CD14-positive monocyte (primary cell): ENCODE measurements around the gene SH3RF3. TPM values are rescaled to one million over a fixed set of nuclear protein-coding genes. Genes with fewer than 3 reads are reported as not detected.

Source experiments
- DNase-seq, 3 donors: peaks; one replicate each; pipeline ENCODE4 v3.0.0-alpha.2; 2011 to 2022
- H2AFZ ChIP-seq: 2 replicates; pipeline ENCODE4 v1.6.0; 2012; ENCODE audit warnings: mild to moderate bottlenecking, low read depth, low read length, inconsistent platforms; ENCODE audit not compliant: insufficient read depth, poor library complexity, severe bottlenecking
- H3K27ac ChIP-seq, 2 donors: 1 replicate in 1 of 2; 2 replicates in 1 of 2; pipeline ENCODE4 v1.5.1; 2012 to 2013; ENCODE audit warnings: low read length in 2 of 2, control low read depth in 1 of 2, inconsistent platforms in 1 of 2, low read depth in 1 of 2, mild to moderate bottlenecking in 1 of 2
- H3K27me3 ChIP-seq, 2 donors: one replicate each; pipeline versions ENCODE4 v1.6.0 to v1.6.1; 2011 to 2013; ENCODE audit warnings: low read length in 2 of 2; ENCODE audit not compliant: control insufficient read depth in 2 of 2, insufficient read depth in 2 of 2
- H3K36me3 ChIP-seq, 2 donors: replicated peaks in 1 of 2; 1 replicate in 1 of 2; 2 replicates in 1 of 2; pipeline versions ENCODE4 v1.5.1 to v1.6.1; 2012 to 2013; ENCODE audit warnings: low read length in 2 of 2, control low read depth in 1 of 2, inconsistent platforms in 1 of 2, mild to moderate bottlenecking in 1 of 2; ENCODE audit not compliant: insufficient read depth in 2 of 2, control insufficient read depth in 1 of 2
- H3K4me1 ChIP-seq, 2 donors: 1 replicate in 1 of 2; 2 replicates in 1 of 2; pipeline versions ENCODE4 v1.5.1 to v1.6.1; 2012 to 2013; ENCODE audit warnings: low read length in 2 of 2, control low read depth in 1 of 2, inconsistent platforms in 1 of 2, mild to moderate bottlenecking in 1 of 2, moderate library complexity in 1 of 2; ENCODE audit not compliant: insufficient read depth in 2 of 2, control insufficient read depth in 1 of 2
- H3K4me2 ChIP-seq: replicated peaks from 2 replicates; pipeline ENCODE3; 2012; ENCODE audit warnings: low read length, moderate library complexity, mild to moderate bottlenecking; ENCODE audit not compliant: poor library complexity, severe bottlenecking; ENCODE audit errors: extremely low read depth
- H3K4me3 ChIP-seq, 3 experiments: fragments of 200-600 bp in 1 of 3; sonication (generic) in 1 of 3; replicated peaks in 1 of 3; 1 replicate in 2 of 3; 2 replicates in 1 of 3; pipeline ENCODE4 v1.5.1; 2011 to 2013; ENCODE audit warnings: low read length in 3 of 3, mild to moderate bottlenecking in 3 of 3, control low read depth in 2 of 3, low read depth in 2 of 3, inconsistent platforms in 1 of 3, moderate library complexity in 1 of 3
- H3K79me2 ChIP-seq: 2 replicates; pipeline ENCODE4 v1.6.0; 2012; ENCODE audit warnings: mild to moderate bottlenecking, control low read depth, inconsistent platforms, low read length, moderate library complexity; ENCODE audit not compliant: insufficient read depth
- H3K9ac ChIP-seq: 2 replicates; pipeline ENCODE4 v1.6.0; 2017; ENCODE audit warnings: low read length, mild to moderate bottlenecking; ENCODE audit not compliant: insufficient read depth, poor library complexity, severe bottlenecking
- H3K9me3 ChIP-seq, 2 donors: replicated peaks in 1 of 2; 1 replicate in 1 of 2; 2 replicates in 1 of 2; pipeline versions ENCODE4 v1.5.1 to v1.6.1; 2012 to 2013; ENCODE audit warnings: low read length in 2 of 2, control low read depth in 1 of 2; ENCODE audit not compliant: control insufficient read depth in 1 of 2, insufficient read depth in 1 of 2
- H4K20me1 ChIP-seq: 2 replicates; pipeline ENCODE4 v1.6.0; 2012; ENCODE audit warnings: mild to moderate bottlenecking, low read length, control low read depth, moderate library complexity; ENCODE audit not compliant: insufficient read depth
- H3K27ac Mint-ChIP-seq, 7 donors: one replicate each; pipeline ENCODE4 v1.8.0; 2020; ENCODE audit warnings: mild to moderate bottlenecking in 7 of 7, mixed read lengths in 7 of 7, moderate library complexity in 6 of 7, inconsistent platforms in 2 of 7
- H3K27me3 Mint-ChIP-seq, 3 donors: one replicate each; pipeline ENCODE4 v1.8.0; 2021 to 2022; ENCODE audit warnings: low read depth in 3 of 3, mild to moderate bottlenecking in 3 of 3, mixed read lengths in 3 of 3, moderate library complexity in 3 of 3, inconsistent platforms in 1 of 3
- H3K36me3 Mint-ChIP-seq, 2 donors: one replicate each; pipeline ENCODE4 v1.8.0; 2020; ENCODE audit warnings: mixed read lengths in 2 of 2, inconsistent platforms in 1 of 2, mild to moderate bottlenecking in 1 of 2
- H3K4me1 Mint-ChIP-seq: one replicate; pipeline ENCODE4 v1.8.0; 2020; ENCODE audit warnings: mild to moderate bottlenecking, mixed read lengths
- H3K4me3 Mint-ChIP-seq, 2 donors: one replicate each; pipeline ENCODE4 v1.8.0; 2020; ENCODE audit warnings: mild to moderate bottlenecking in 2 of 2, mixed read lengths in 2 of 2, moderate library complexity in 1 of 2
- H3K9me3 Mint-ChIP-seq, 7 donors: one replicate each; pipeline ENCODE4 v1.8.0; 2020 to 2022; ENCODE audit warnings: mixed read lengths in 7 of 7, mild to moderate bottlenecking in 6 of 7, moderate library complexity in 6 of 7, inconsistent platforms in 2 of 7
- CTCF ChIP-seq: fragments of 200-600 bp; IDR thresholded peaks from one replicate; pipeline ENCODE4 v1.8.0; 2022; ENCODE audit warnings: antibody characterized with exemption, mild to moderate bottlenecking
- WGBS: methylation state at CpG from one replicate; pipeline ENCODE4 v1.1.5; 2013; ENCODE audit warnings: missing lambda C conversion rate; ENCODE audit not compliant: insufficient coverage; 5-methylcytosine and 5-hydroxymethylcytosine counted together
- intact Hi-C, 2 donors: fragments of 100-400 bp; cut with micrococcal nuclease; formaldehyde crosslinking; loops; one replicate each; pipeline versions ENCODE4 v1.15.0 to v1.15.1; 2023
- polyA plus RNA-seq, 3 donors: library from polyadenylated mRNA; depleted of rRNA in 1 of 3; unstranded in 2 of 3; stranded (reverse) in 1 of 3; fragments of 300-500 nt in 2 of 3; fragments of >200 nt in 1 of 3; fragmentation: Illumina TruSeq in 2 of 3; gene quantifications; 1 replicate in 2 of 3; 2 replicates in 1 of 3; pipeline ENCODE4 v1.2.3, GENCODE V29; 2012 to 2021

Gene SH3RF3
- polyA plus RNA-seq, 3 donors = 0.25 to 0.75 (median 0.34) TPM

- no peaks in the 10 kb centered on the region for H4K20me1 ChIP-seq
- H3K36me3 ChIP-seq = no peaks in the 10 kb centered on the region
- H3K79me2 ChIP-seq = no peaks in the 10 kb centered on the region
Measured at GRCh38 chr2:109398366-109399015, 269.5 kb downstream of the SH3RF3 start.

GRCh38 chr2:109399066-109399465 lies 270.1 kb downstream of the SH3RF3 start:
- no peak overlapping the region for H3K27ac ChIP-seq
- 96% methylated on average over 5 of the region's 6 CpGs for WGBS
- H3K27me3 Mint-ChIP-seq = peaks cover 5 to 9% (median 8%) of the 10 kb centered on the region in 3 donors
- no peaks in the 10 kb centered on the region for H3K9me3 Mint-ChIP-seq
- no peak for TF ChIP-seq CTCF
- intact Hi-C loops = no loop called here
- H3K4me2 ChIP-seq = no peak overlapping the region
- H3K27ac Mint-ChIP-seq = no peak overlapping the region
- no peaks in the 10 kb centered on the region for H4K20me1 ChIP-seq
- H3K27me3 ChIP-seq = no peaks in the 10 kb centered on the region
- no peak overlapping the region for H3K4me3 ChIP-seq
- no peak overlapping the region for H3K9ac ChIP-seq
- no peaks in the 10 kb centered on the region for H3K9me3 ChIP-seq
- H3K36me3 ChIP-seq = no peaks in the 10 kb centered on the region
- no peak for DNase-seq
- H3K36me3 Mint-ChIP-seq = no peaks in the 10 kb centered on the region
- H3K4me1 Mint-ChIP-seq = peaks cover 7% of the 10 kb centered on the region
- no peak overlapping the region for H2AFZ ChIP-seq
- H3K4me3 Mint-ChIP-seq = no peak overlapping the region
- peaks cover 0 to 2% of the 10 kb centered on the region in 2 donors for H3K4me1 ChIP-seq
- no peaks in the 10 kb centered on the region for H3K79me2 ChIP-seq

More at GRCh38 chr2:109398366-109399015, 269.5 kb downstream of the SH3RF3 start:
- H3K9me3 ChIP-seq = no peaks in the 10 kb centered on the region
- intact Hi-C loops = no loop called here
- H2AFZ ChIP-seq = no peak overlapping the region
- no peaks in the 10 kb centered on the region for H3K36me3 Mint-ChIP-seq
- H3K9ac ChIP-seq = no peak overlapping the region
- WGBS = 97% methylated on average over 14 of the region's 22 CpGs
- TF ChIP-seq CTCF = no peak
- no peaks in the 10 kb centered on the region for H3K27me3 ChIP-seq
- DNase-seq = no peak
- H3K4me1 ChIP-seq = peaks cover 0 to 2% of the 10 kb centered on the region in 2 donors
- no peaks in the 10 kb centered on the region for H3K9me3 Mint-ChIP-seq
- peaks cover 7% of the 10 kb centered on the region for H3K4me1 Mint-ChIP-seq
- peak overlapping the region in 1 of 7 donors; percentile 22 for H3K27ac Mint-ChIP-seq
- H3K4me3 ChIP-seq = no peak overlapping the region
- no peak overlapping the region for H3K4me2 ChIP-seq
- H3K27ac ChIP-seq = no peak overlapping the region
- no peak overlapping the region for H3K4me3 Mint-ChIP-seq
- H3K27me3 Mint-ChIP-seq = peaks cover 5 to 9% (median 5%) of the 10 kb centered on the region in 3 donors
